OCI-LY7 (cell line): ENCODE data around the gene SOX14. TPM values are rescaled to one million over a fixed set of nuclear protein-coding genes. Genes with fewer than 3 reads are reported as not detected.

Experiments
- BruUV-seq: library from RNA; stranded (reverse); fragments of 400-500 nt; replicated peaks from 2 replicates; lab custom pipeline; 2021; lab: Mats Ljungman, UMichigan
- CTCF ChIA-PET: fragments of 300-600 bp; sonication (Branson Sonifier 250); formaldehyde crosslinking; loops from one replicate; lab custom pipeline; 2022; ENCODE audit warnings: antibody characterized with exemption; ENCODE audit not compliant: unreplicated experiment; lab: Charles Lee
- POLR2A ChIA-PET: fragments of 300-600 bp; sonication (Branson Sonifier 250); formaldehyde crosslinking; loops from one replicate; lab custom pipeline; 2022; ENCODE audit warnings: antibody characterized with exemption; lab: Charles Lee
- DNase-seq: peaks from one replicate; pipeline ENCODE4 v3.0.0-alpha.2; 2015; ENCODE audit warnings: low spot score
- H2AFZ ChIP-seq: fragments of 200-600 bp; sonication (generic), shearing (Covaris generic); 2 replicates; pipeline ENCODE4 v1.6.1; 2014; ENCODE audit warnings: mild to moderate bottlenecking, antibody characterized with exemption, low read length, moderate library complexity
- H3K27ac ChIP-seq: fragments of 200-600 bp; sonication (generic); 2 replicates; pipeline ENCODE4 v1.5.1; 2014; ENCODE audit warnings: mixed run types, low read depth, mild to moderate bottlenecking, moderate library complexity, low read length, inconsistent platforms; ENCODE audit not compliant: poor library complexity, severe bottlenecking
- H3K36me3 ChIP-seq: fragments of 200-600 bp; sonication (generic); 2 replicates; pipeline ENCODE4 v1.6.1; 2014; ENCODE audit warnings: mild to moderate bottlenecking, antibody characterized with exemption, low read length, moderate library complexity, mixed read lengths; ENCODE audit not compliant: insufficient read depth
- H3K4me1 ChIP-seq: fragments of 200-600 bp; sonication (generic); 2 replicates; pipeline ENCODE4 v1.5.1; 2014; ENCODE audit warnings: mild to moderate bottlenecking, low read length; ENCODE audit not compliant: insufficient read depth, poor library complexity, severe bottlenecking
- H3K4me2 ChIP-seq: fragments of 200-600 bp; sonication (generic); 2 replicates; pipeline ENCODE4 v1.6.1; 2014; ENCODE audit warnings: mild to moderate bottlenecking, low read length
- H3K4me3 ChIP-seq: fragments of 200-600 bp; sonication (generic); 2 replicates; pipeline ENCODE4 v1.5.1; 2014; ENCODE audit warnings: mild to moderate bottlenecking, low read depth, low read length; ENCODE audit not compliant: poor library complexity, severe bottlenecking
- H3K79me2 ChIP-seq: fragments of 200-600 bp; sonication (generic); 2 replicates; pipeline ENCODE4 v1.6.1; 2016; ENCODE audit warnings: low read depth, mild to moderate bottlenecking, low read length, moderate library complexity, mixed read lengths; ENCODE audit not compliant: insufficient read depth
- H3K9me2 ChIP-seq: fragments of 200-600 bp; sonication (generic); 2 replicates; pipeline ENCODE4 v1.6.1; 2016; ENCODE audit warnings: mild to moderate bottlenecking, low read length, mixed read lengths; ENCODE audit not compliant: insufficient read depth
- H3K9me3 ChIP-seq: fragments of 200-600 bp; sonication (generic); 2 replicates; pipeline ENCODE4 v1.6.1; 2014; ENCODE audit warnings: mild to moderate bottlenecking, mixed run types, low read length, mixed read lengths
- H4K20me1 ChIP-seq: fragments of 200-600 bp; sonication (generic); 2 replicates; pipeline ENCODE4 v1.6.1; 2014; ENCODE audit warnings: mild to moderate bottlenecking, antibody characterized with exemption, low read length, moderate library complexity, mixed read lengths; ENCODE audit not compliant: insufficient read depth
- CTCF ChIP-seq: fragments of 200-600 bp; sonication (generic); conservative IDR thresholded peaks from 2 replicates; pipeline ENCODE4 v1.5.1; 2014; ENCODE audit warnings: mild to moderate bottlenecking, antibody characterized with exemption, low read length, moderate library complexity, mixed read lengths
- EZH2phosphoT487 ChIP-seq: fragments of 200-600 bp; sonication (generic); IDR thresholded peaks from 2 replicates; pipeline ENCODE4 v1.6.1; 2018; ENCODE audit warnings: low read depth, borderline replicate concordance, mild to moderate bottlenecking, mixed run types, antibody characterized with exemption, low read length, moderate library complexity, mixed read lengths
- intact Hi-C: fragments of 100-400 bp; cut with micrococcal nuclease; formaldehyde crosslinking; loops from one replicate; pipeline ENCODE4 v1.10.0; 2022; ENCODE audit not compliant: unreplicated experiment
- total RNA-seq, 2 experiments: library from RNA; depleted of rRNA in 1 of 2; stranded (reverse); fragments of >200 nt in 1 of 2; shearing (Covaris generic) in 1 of 2; gene quantifications; 2 replicates each; pipeline ENCODE4 v1.2.3, GENCODE V29; 2014 to 2022

The SOX14 gene
- total RNA-seq, 2 experiments from 2014 or later = not detected

- no peaks in the 10 kb centered on the region for H4K20me1 ChIP-seq
- H2AFZ ChIP-seq = no peak overlapping the region
- ChIA-PET CTCF (no interaction called here), POLR2A (no interaction called here)
- DNase-seq = no peak
- no peak overlapping the region for H3K27ac ChIP-seq
- BruUV-seq = no TSS peak
- H3K9me2 ChIP-seq = no peaks in the 10 kb centered on the region
- no peaks in the 10 kb centered on the region for H3K79me2 ChIP-seq
- H3K4me3 ChIP-seq = no peak overlapping the region
- H3K36me3 ChIP-seq = no peaks in the 10 kb centered on the region
- H3K4me2 ChIP-seq = no peak overlapping the region
- no peaks in the 10 kb centered on the region for H3K9me3 ChIP-seq
- TF ChIP-seq CTCF = no peak
- no peak for TF ChIP-seq EZH2phosphoT487
- no peaks in the 10 kb centered on the region for H3K4me1 ChIP-seq
- intact Hi-C loops = no loop called here
Observed at GRCh38 chr3:137766041-137766875, 2.1 kb downstream of the SOX14 start.

- TF ChIP-seq CTCF (no peak), EZH2phosphoT487 (no peak)
- Histone ChIP-seq H3K27ac (no peak overlapping the region), H2AFZ (no peak overlapping the region), H4K20me1 (no peaks in the 10 kb centered on the region), H3K36me3 (no peaks in the 10 kb centered on the region), H3K4me2 (no peak overlapping the region), H3K79me2 (no peaks in the 10 kb centered on the region), H3K4me1 (no peaks in the 10 kb centered on the region), H3K9me2 (no peaks in the 10 kb centered on the region), H3K4me3 (no peak overlapping the region), H3K9me3 (no peaks in the 10 kb centered on the region)
- intact Hi-C loops = no loop called here
- POLR2A ChIA-PET = interaction anchor here (0.7 kb wide), 1 partner anchor 155 kb away, joined by 3 read pairs; no protein-coding TSS in a partner anchor
- no TSS peak for BruUV-seq
- DNase-seq = no peak
- CTCF ChIA-PET = no interaction called here
Observed at GRCh38 chr3:137766876-137767537, 2.9 kb downstream of the SOX14 start.
